Keratinocyte (primary cell): ENCODE results near the gene RAB11B.

Source experiments
- CTCF ChIP-seq, 3 experiments: IDR thresholded peaks in 1 of 3; conservative IDR thresholded peaks in 1 of 3; optimal IDR thresholded peaks in 1 of 3; 2 replicates in 2 of 3; 3 replicates in 1 of 3; pipeline versions ENCODE3 to v1.5.1; 2011; ENCODE audit warnings: low read length in 3 of 3, mild to moderate bottlenecking in 3 of 3, moderate library complexity in 2 of 3, control low read depth in 1 of 3, inconsistent platforms in 1 of 3; ENCODE audit not compliant: insufficient read depth in 2 of 3; ENCODE audit errors: extremely low read depth in 1 of 3
- EZH2 ChIP-seq: IDR thresholded peaks from one replicate; pipeline ENCODE4 v1.6.1; 2012; ENCODE audit warnings: inconsistent platforms, mild to moderate bottlenecking, low read length, moderate library complexity

GRCh38 chr19:8446061-8446709, 56.0 kb downstream of the RAB11B start:
- no peak for TF ChIP-seq CTCF (optimal IDR thresholded peaks at IDR 0.05 in 1 of 3, IDR thresholded peaks at IDR 0.05 in 1 of 3, conservative IDR thresholded peaks at IDR 0.05 in 1 of 3; ENCODE audit: extremely low read depth in 1 of 3, insufficient read depth in 2 of 3, low read length in 3 of 3)
- no peak for TF ChIP-seq EZH2
